Large intestine (tissue), 3 donors: ENCODE measurements around the gene NGEF. TPM values are rescaled to one million over a fixed set of nuclear protein-coding genes. Genes with fewer than 3 reads are reported as not detected.
A peak's percentile ranks its signal among the peaks of the same experiment; 100 is the strongest.

Source experiments
- DNase-seq, 2 donors: peaks; one replicate each; pipeline versions ENCODE4 v3.0.0 to v3.0.0-alpha.2; 2013
- H3K27ac ChIP-seq: one replicate; pipeline ENCODE4 v1.5.1; 2013; ENCODE audit warnings: low read length
- H3K27me3 ChIP-seq: 2 replicates; pipeline ENCODE4 v1.6.1; 2013; ENCODE audit warnings: low read length; ENCODE audit not compliant: control insufficient read depth, insufficient read depth
- H3K36me3 ChIP-seq: 2 replicates; pipeline ENCODE4 v1.6.1; 2013; ENCODE audit warnings: low read length; ENCODE audit not compliant: control insufficient read depth, insufficient read depth
- H3K4me1 ChIP-seq: one replicate; pipeline ENCODE4 v1.6.1; 2013; ENCODE audit warnings: low read length; ENCODE audit not compliant: control insufficient read depth, insufficient read depth
- H3K4me3 ChIP-seq: one replicate; pipeline ENCODE4 v1.5.1; 2013; ENCODE audit warnings: low read length
- H3K9me3 ChIP-seq: one replicate; pipeline ENCODE4 v1.6.1; 2013; ENCODE audit warnings: mild to moderate bottlenecking, low read depth, low read length, moderate library complexity; ENCODE audit not compliant: control insufficient read depth
- WGBS: methylation state at CpG from one replicate; pipeline ENCODE4 v1.1.5; 2013; ENCODE audit warnings: low lambda C conversion rate; ENCODE audit not compliant: insufficient coverage; 5-methylcytosine and 5-hydroxymethylcytosine counted together
- polyA plus RNA-seq: library from polyadenylated mRNA; unstranded; fragments of 120-200 nt; gene quantifications from one replicate; pipeline ENCODE4 v1.2.1, GENCODE V29; 2013

The NGEF gene
- polyA plus RNA-seq, 1 donor: 22.9 TPM

DNA sequence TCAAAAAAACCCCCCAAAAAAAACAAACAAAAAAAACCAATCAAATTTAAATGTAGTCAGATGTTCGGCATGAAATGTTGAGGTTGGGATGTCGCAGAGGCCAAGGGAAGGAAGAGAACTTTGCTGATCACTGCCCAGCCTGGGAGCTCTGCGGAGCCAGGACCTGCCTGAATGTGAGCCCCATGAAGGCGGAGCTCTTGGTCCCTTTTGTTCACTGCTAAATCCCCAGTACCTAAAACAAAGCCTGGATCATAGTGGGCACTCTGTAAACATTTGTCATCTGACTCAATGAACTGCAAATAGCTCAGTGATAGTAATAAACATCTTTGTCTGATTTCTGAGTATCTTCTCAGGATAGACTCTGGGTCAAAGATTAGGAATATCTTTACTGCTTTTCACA is 64.0 kb downstream of the NGEF start:
- no peak overlapping the region for H3K27ac ChIP-seq
- H3K4me3 ChIP-seq: no peak overlapping the region
- H3K27me3 ChIP-seq: no peaks in the 10 kb centered on the region
- H3K36me3 ChIP-seq: no peaks in the 10 kb centered on the region
- 100% methylated on average over 1 of the region's 4 CpGs for WGBS
- no peak for DNase-seq
- H3K4me1 ChIP-seq: no peaks in the 10 kb centered on the region
- no peaks in the 10 kb centered on the region for H3K9me3 ChIP-seq

DNA sequence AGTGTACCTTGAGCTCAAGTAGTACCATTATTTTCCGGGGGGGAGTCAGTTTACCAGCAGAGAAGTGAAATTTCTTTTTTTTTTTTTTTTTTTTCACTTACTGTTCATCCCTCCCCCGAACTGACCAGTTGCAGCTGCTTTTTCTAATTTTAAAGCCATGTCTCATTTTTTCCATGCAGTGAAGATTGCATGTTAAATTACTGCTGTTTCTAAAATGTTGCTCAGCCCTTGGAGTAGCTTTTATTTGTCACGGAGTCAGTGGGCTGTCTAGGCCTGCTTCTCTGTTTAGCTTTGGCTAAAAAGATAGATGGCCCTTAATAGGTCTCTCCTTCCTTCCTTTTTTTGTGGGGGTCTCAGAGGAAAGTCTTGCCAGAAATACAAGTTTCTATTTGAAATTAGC is 70.2 kb downstream of the NGEF start:
- no peaks in the 10 kb centered on the region for H3K27me3 ChIP-seq

DNA sequence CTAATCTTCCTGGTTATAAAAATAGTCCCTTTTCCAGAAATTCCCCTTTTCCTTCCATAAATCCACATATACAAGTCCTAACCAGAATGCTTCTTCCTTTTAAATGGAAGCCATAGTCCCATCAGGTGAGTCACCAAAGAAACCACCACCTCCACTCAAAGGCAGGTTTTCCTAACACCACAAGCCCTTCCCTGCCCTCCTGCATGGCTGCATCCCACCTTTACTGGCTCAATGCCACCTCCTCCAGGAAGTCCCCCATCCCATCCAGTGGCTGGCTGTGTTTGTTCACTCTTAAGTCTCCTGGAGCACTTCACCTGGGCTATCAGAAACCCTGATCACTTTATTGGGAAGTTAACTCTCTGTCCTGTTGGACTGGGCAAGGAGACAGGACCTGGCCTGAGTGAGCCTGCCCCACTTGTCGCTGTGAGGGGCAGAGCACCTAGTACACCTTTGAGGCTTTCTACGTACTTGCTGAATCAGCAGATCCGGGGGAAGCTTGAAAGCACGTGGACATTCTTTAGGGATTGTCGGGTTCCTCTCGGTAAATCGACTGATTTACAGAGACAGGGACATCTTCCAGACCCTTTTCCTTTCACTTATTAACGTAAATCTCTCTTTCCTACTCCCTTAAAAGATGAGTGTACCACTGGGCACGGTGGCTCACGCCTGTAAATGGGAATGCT is 71.0 kb downstream of the NGEF start:
- no peak for DNase-seq
- Histone ChIP-seq H3K9me3 (no peaks in the 10 kb centered on the region), H3K4me3 (no peak overlapping the region), H3K4me1 (no peaks in the 10 kb centered on the region), H3K27ac (no peak overlapping the region), H3K36me3 (no peaks in the 10 kb centered on the region), H3K27me3 (no peaks in the 10 kb centered on the region)
- 80% methylated on average over 1 of the region's 10 CpGs for WGBS

More for the DNA sequence above, 70.2 kb downstream of the NGEF start:
- WGBS: no CpG with 5 or more reads among the region's 3 CpGs
- H3K27ac ChIP-seq: no peak overlapping the region
- H3K4me3 ChIP-seq: no peak overlapping the region
- no peaks in the 10 kb centered on the region for H3K36me3 ChIP-seq
- no peaks in the 10 kb centered on the region for H3K9me3 ChIP-seq
- DNase-seq: no peak
- no peaks in the 10 kb centered on the region for H3K4me1 ChIP-seq

DNA sequence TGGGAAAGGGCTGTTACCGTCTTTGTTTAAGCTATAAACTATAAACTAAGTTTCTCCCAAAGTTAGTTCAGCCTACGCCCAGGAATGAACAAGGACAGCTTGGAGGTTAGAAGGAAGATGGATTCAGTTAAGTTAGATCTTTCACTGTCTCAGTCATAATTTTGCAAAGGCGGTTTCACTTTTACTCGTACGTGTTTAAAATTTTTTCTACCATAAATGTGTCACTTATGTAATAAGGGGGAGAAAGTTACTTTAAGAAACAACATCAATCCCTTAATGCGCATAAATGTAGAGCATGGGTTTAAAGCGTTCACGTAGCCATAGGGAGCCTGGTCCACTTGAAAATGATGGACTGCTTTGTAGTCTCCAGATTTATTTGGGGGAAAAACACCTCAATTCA is 71.7 kb downstream of the NGEF start:
- WGBS: no CpG with 5 or more reads among the region's 8 CpGs
- Histone ChIP-seq H3K4me1 (no peaks in the 10 kb centered on the region), H3K27me3 (no peaks in the 10 kb centered on the region), H3K4me3 (no peak overlapping the region), H3K36me3 (no peaks in the 10 kb centered on the region), H3K27ac (no peak overlapping the region), H3K9me3 (no peaks in the 10 kb centered on the region)
- no peak for DNase-seq

DNA sequence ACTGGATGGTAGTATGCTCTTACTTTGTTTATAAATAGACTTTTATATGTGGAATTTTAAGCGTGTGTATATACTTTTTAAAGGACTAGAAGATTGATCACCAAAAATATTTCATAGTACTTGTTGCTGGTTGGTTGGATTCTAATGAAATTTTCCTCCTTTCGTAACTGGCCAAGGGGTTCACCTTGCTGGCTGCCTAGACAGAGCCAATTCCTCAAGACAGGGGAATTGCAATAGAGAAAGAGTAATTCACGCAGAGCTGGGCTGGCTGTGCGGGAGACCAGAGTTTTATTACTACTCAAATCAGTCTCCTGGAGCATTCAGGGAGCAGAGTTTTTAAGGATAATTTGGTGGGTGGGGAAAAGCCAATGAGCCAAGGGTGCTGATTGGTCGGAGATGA is 72.3 kb downstream of the NGEF start:
- Histone ChIP-seq H3K9me3 (no peaks in the 10 kb centered on the region), H3K4me1 (no peaks in the 10 kb centered on the region), H3K4me3 (no peak overlapping the region), H3K27me3 (peaks cover 2% of the 10 kb centered on the region), H3K36me3 (no peaks in the 10 kb centered on the region), H3K27ac (no peak overlapping the region)
- WGBS: 88% methylated on average over 2 of the region's 5 CpGs
- no peak for DNase-seq

DNA sequence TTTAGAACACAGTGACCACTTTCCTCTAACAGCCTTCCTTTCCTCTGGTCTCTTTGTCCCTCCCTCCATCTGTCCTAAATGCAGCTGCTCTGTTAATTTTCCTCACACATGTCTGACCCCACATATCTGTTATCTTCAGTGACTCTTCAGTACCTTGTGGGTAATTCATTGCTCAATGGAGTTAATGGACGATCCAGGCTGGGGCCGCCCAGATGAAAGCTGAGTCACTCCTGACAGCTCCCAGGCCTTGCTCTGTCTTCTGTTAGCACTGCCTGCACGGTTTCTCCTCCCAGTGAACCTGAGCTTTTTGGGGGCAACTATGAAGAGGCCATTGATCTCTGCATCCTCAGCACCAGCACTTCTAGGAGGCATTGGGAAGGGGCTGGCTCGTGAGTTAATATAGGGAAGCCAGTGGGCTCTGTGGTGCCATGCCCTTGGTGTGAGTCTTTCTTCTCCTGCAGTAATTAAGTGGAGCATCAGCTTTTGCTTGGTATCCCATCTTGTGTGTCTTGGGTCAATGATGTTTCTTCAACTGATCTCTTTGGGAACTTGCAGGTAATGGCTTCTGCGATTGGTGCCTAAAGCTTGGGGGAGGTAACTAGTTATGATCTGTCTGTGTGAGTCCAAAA is 75.7 kb downstream of the NGEF start:
- DNase-seq: peak; percentile 46 to 70
- H3K4me3 ChIP-seq: no peak overlapping the region
- no CpG with 5 or more reads among the region's 5 CpGs for WGBS

DNA sequence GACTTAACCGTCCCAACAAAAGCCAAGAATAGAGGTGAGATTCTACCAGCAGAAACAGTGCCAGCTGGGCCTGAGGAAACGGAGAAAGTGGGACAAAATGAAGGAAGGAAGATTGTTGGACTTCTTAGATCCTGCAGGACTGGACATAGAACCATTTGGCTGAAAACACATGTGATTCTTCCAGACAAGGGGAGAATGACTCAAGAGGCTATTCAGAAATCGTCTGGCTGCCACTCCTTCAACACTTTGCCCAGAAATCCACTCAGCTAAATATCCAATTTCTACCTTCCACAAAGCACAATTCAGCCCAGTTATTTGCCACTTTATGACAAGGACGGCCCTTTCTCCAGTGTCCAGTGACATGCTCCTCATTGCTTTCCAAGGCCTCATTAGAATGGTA is 81.4 kb downstream of the NGEF start:
- peaks cover 4% of the 10 kb centered on the region for H3K4me1 ChIP-seq
- no peak overlapping the region for H3K27ac ChIP-seq
- no peak for DNase-seq
- no peak overlapping the region for H3K4me3 ChIP-seq
- H3K9me3 ChIP-seq: peaks cover 8% of the 10 kb centered on the region
- WGBS: no CpG with 5 or more reads among the region's 4 CpGs
- peaks cover 42% of the 10 kb centered on the region for H3K27me3 ChIP-seq
- no peaks in the 10 kb centered on the region for H3K36me3 ChIP-seq

More for the DNA sequence above, 75.7 kb downstream of the NGEF start:
- Histone ChIP-seq H3K27me3 (peaks cover 9% of the 10 kb centered on the region), H3K4me1 (no peaks in the 10 kb centered on the region), H3K27ac (no peak overlapping the region), H3K36me3 (no peaks in the 10 kb centered on the region), H3K9me3 (no peaks in the 10 kb centered on the region)

DNA sequence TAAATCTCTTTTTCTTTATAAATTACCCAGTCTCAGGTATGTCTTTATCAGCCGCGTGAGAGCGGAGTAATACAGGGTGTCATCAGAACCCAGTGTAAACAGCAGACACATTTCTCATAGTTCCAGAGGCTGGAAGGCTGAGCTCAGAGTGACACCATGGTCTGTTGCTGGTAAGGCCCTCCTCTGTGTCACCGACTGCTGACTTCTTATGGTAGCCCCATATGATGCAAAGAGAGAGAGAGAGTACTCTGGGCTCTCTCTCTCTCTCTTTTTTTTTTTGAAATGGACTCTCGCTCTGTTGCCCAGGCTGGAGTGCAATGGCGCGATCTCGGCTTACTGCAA is 83.0 kb downstream of the NGEF start:
- Histone ChIP-seq H3K9me3 (peaks cover 8% of the 10 kb centered on the region), H3K36me3 (no peaks in the 10 kb centered on the region), H3K27me3 (peaks cover 57% of the 10 kb centered on the region), H3K27ac (no peak overlapping the region), H3K4me3 (no peak overlapping the region), H3K4me1 (peaks cover 17% of the 10 kb centered on the region)
- WGBS: no CpG with 5 or more reads among the region's 8 CpGs
- no peak for DNase-seq

DNA sequence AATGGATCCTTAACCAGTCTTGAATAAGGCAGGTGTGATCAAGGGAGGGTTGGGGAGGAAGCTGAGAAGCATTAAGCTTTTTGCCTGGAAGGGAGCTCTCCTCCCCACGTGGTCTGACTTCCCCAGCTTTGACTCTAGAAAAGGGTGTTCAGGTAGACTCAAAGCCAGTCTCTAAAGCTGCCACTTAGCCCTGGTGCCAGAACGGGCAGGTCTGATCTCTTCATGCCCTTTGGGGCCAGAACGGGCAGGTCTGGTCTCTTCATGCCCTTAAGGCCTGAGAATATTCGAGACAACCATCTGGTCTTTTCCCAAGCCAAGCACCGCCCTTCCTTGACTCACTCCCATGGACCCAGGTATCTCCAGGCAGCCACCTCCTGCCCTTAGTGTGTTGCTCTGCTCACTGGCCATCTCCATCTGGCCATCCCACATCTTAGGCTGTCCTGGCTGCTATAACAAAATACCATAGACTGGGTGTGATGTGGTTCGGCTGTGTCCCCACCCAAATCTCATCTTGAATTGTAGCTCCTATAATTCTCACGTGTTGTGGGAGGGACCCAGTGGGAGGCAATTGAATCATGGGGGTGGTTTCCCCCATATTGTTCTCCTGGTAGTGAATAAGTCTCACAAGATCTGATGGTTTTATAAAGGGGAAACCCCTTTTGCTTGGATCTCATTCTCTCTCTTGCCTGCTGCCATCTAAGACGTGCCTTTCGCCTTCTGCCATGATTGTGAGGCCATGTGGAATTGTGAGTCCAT is 83.6 kb downstream of the NGEF start:
- peaks cover 59% of the 10 kb centered on the region for H3K27me3 ChIP-seq
- H3K4me1 ChIP-seq: peaks cover 18% of the 10 kb centered on the region
- H3K4me3 ChIP-seq: no peak overlapping the region
- no peaks in the 10 kb centered on the region for H3K36me3 ChIP-seq
- H3K9me3 ChIP-seq: peaks cover 8% of the 10 kb centered on the region
- no CpG with 5 or more reads among the region's 9 CpGs for WGBS
- DNase-seq: no peak
- no peak overlapping the region for H3K27ac ChIP-seq

DNA sequence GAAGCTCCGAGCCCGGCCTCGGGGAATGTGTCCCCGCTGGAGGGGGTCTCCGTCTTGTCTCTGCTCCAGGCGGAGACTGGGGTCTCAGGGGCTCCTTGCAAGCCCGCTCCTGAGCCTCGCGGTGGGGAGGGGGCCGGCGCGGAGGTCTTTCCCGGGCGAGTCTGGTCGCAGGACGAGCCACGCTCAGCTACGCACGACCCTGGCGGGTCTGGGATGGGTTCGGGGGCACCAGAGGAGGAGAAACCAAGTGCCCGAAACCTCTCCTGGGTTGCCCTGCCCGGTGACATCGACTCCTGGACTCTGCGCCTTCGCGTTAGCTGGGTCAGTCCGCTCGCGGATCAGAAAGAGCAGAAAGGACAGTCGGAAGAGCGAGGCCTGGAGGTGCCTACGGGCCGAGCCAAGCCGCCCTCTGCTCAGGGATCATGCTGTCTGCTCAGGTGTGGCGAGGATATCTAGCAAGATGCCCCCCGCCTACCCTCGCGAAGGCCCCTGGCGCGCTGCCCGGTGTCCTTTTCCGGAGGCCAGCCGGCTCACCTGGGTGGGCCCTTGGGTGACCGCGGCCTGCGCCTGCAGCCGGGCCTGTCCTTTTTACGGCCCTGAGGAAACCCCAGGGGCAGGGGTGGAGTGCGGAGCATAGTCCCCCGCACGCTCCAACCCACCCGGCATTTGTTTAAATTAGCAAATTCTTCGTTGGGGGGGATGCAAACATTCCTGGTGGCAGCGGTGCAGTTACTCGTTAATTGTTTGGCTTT is 84.3 kb downstream of the NGEF start:
- peak in 1 of 2 donors; percentile 38 for DNase-seq

More for the DNA sequence above, 84.3 kb downstream of the NGEF start:
- Histone ChIP-seq H3K9me3 (peaks cover 8% of the 10 kb centered on the region), H3K4me3 (peak overlapping the region; percentile 1), H3K36me3 (no peaks in the 10 kb centered on the region), H3K4me1 (peaks cover 18% of the 10 kb centered on the region), H3K27ac (no peak overlapping the region), H3K27me3 (peaks cover 61% of the 10 kb centered on the region)
- no CpG with 5 or more reads among the region's 56 CpGs for WGBS
